ENCODE measurements around the gene FRMPD4.

Gene FRMPD4

DNA sequence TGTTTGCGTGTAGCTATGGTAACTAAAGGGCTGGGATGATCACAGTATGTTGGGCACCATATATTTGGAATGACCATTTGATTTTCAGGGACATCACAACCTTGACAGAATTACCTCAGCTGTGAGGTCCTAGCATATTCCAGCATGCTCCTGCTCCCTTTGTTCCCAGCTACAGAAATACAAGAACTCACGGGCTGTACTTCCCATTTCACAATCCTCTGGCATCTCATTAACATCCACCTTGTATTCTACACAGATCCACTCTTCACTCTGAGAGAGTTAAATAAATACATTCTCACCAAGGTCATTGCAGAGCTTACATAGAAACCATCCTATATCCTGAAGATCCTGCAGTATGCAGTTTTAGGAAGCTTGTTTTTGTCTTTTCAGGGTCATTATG is 169.7 kb downstream of the FRMPD4 start:
- no peak for DNase-seq

DNA sequence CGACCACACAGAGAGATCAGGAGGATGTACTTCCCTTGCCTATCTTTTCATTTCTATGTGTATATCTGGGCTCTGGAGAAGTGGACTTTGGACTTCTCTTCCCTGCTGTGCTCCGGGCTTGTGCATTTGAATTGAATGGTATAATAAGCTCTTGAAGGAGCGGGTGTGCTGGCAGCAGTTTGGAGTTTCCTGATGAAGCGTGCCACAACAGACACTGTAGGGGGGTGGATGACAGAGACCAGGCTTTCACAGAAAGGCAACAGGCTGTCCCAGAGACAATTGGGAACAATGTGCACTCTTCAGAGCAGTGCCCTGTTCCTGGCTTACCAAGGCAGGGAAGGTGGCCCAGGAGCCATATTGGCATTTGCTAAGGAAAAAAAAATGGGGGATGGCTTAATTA is 170.1 kb downstream of the FRMPD4 start:
- no peak for DNase-seq

DNA sequence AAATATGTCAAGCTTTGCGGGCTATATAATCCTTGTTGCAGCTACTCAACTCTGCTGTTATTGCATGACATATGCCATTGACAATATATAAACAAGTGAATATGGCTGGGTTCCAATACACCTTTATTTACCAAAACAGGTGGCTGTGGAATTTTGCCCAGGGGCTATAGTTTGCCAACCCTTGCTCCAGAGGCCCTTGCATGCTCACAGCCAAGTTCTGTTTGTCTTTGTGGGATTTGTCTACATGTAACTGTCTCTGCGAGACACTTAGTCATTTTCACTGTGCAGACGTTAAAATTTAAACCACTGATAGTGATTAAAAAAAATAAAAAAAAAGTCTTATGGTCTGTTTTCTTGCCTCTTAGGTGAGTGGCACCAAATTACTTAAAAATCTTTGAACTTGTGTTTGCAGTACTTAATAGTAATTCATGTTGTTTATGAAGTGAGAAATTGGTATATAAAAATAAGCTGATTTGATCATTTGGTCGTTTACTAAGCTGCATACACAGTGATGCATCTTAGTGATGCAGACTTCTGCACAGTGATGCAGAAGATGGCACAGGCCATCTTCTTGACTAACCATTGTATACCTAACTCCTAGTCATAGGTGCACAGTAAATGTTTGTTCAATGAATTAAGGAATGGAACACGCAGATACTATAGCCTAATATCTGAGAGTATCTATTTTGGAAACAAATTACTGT is 170.9 kb downstream of the FRMPD4 start:
- DNase-seq = no peak

DNA sequence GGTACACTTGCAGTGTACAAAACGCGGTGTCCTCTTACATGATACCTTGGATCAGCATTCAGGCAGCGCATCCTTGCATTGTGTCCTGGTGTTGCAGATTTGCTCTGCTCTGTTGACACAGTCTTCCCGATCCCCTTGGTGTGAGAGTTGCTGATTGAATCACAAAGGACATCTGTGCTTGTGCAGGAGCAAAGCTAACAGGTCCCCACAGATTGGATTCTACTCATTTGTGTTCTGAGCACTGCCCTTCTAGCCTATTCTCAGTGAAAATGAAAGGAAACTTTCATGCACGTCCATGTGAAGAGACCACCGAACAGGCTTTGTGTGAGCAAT is 171.4 kb downstream of the FRMPD4 start:
- no peak for DNase-seq

DNA sequence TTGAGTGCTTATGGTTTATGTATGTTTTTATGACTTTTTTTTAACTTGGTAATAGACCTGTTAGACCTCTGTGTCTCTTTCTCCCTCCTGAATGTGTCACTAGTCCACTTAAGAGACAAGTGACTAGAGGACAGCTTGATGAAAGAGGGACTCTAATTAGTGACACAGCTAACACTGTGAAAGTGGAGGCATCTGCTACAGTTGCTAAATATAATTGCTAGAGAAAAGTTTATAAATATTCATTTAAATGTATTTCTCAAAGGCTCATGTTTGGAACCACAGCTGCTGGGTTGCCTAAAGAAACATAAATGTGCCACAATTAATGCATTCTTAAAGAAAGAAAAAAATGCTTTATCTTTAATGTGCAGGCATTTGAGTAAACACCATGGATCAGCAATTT is 176.4 kb downstream of the FRMPD4 start:
- no peak for DNase-seq

DNA sequence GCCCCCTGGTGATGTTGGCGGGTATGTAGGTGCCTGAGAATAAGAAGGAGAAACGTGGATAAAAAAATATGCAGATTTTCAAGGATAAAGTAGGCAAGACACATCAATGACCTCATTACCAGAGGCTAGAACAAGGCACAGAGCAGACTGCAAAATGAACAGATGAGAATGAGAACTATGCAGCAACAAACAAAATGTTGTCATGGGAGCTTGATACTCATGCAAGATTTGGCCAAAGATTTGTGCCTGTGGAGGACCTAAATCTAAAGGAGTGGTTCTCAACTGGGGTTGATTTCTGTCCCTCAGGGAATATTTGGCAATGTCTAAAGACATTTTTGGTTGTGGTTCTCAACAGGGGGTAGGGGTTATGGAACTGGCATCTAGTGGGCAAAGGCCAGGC is 177.3 kb downstream of the FRMPD4 start:
- no peak for DNase-seq

DNA sequence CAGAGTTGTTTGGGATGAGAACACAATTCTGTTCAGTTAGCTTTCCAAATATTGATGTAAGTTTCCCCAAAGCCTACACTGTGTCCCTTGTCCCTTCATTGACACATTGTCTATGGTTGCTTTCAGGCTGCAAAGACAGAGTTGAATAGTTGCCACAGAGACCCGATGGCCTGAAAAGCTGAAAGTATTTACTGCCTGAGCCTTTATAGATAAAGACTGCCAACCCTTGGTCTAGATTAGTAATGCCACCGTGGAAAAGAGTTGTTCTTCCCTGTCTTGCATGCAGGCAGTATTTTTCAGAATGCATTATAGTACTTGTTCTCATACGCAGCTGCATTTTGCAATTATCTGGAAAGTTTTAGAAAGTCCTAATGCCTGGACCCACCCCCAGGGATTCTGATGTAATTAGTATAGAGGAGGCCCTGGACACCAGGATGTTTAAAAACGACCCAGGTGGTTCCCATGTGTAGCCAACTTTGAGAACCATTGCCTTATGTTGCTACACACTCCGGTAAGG is 180.8 kb downstream of the FRMPD4 start:
- DNase-seq = no peak

DNA sequence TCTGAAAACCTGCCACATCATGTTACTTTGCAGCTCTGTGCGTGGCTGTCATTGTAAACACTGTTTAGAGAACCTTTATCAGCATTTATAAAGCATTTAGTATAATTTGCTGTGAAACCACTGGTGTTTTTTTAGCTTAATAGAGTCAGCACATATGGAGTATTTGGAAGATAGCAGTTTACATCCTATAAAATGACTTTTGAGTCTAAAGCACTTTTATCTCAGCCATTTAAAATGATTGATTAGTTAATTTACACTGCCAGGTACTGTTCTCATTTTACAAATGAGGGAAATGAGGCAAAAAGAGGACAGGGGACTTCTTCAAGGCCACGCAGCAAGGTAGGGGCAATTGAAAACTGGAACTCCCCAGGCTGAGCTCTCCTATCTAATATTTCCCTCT is 181.7 kb downstream of the FRMPD4 start:
- no peak for DNase-seq

DNA sequence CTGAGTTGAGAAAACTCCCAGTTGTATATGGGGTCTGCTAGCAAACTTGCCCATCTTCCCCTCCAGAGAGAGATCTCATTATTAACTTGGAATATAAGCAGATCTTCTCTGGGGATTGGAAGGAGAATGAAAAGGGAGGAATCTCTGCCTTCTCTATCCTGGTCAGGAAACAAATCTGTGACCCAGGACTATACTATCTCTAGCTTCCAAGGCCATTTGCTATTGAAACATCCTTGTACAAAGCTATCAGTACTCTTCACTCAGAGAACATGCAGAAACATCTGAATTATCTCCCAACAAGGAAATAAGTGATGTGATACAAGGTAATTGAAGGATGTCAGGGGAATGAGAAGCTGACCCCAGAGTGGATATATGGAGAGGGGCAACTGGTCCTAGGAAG is 183.8 kb downstream of the FRMPD4 start:
- no peak for DNase-seq

DNA sequence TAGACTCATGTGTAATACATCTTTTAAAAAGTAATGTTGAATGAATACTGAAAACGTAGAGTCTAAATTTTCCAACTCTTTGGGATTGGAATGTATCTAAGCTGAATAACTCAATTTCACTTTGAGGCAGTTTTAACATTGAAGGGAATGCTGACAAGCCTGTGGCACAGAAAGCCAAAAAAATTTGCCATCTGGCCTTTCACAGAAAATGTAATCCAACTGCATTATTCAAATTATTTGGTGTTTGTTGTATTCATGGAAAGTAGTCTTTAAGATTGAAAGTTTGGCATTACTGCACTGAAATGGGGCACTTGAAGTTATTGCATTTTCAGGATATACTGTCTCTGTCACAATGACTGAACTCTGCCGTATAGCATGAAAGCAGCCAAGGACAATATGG is 186.9 kb downstream of the FRMPD4 start:
- DNase-seq = no peak

DNA sequence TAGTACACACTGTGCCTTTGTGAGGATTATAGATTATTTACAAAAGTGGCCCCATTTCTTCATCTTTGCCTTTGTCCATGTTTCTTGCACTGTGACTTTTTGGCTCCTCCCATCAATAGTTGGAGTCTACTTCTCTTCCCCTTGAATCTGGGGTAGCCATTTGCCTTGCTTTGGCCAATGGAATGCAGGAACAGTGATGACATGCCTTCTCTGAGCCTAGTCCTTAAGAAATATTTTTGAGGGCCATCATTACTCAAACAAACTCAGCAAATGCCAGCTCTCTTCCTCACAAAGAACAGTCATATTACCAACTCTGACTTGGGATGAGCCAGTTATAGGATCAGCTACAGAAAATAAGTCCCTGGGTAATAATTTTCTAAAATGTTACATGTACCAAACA is 189.6 kb downstream of the FRMPD4 start:
- no peak for DNase-seq

DNA sequence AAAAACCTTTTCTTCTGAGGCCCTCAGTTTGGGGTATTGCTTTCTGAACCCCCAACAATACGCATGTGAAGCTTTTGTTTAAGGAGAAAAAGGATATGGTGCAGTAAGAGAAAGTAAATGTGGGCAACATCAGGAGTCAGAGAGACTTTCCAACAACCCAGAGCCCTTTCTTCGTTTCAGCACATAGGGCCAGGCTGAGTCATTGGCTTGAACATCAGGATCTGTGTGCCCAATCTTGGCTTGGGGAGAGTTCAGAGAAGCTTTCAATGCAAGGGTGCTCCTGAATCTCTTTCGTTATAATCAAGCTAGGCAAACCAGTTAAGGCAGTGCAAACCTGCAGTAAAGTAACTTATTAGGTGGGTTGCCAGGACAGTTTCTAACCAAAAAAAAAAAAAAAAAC is 191.2 kb downstream of the FRMPD4 start:
- no peak for DNase-seq

DNA sequence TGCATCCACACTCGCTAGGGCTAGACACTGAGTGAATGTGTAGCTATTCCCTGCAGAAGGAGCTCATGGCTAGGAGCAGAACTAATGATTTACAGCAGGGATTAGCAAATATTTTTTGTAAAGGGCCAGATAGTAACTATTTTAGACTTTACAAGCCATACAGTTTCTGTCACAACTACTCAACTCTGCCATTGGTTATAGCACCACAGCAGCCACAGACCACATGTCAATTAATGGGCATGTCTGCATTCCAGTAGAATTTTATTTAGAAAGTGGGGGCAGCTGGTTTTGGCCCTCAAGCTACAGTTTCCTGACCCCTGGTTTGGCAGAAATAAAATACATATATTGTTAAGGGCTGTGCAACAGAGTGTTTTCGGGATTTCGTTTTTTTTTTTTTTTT is 192.6 kb downstream of the FRMPD4 start:
- no peak for DNase-seq

DNA sequence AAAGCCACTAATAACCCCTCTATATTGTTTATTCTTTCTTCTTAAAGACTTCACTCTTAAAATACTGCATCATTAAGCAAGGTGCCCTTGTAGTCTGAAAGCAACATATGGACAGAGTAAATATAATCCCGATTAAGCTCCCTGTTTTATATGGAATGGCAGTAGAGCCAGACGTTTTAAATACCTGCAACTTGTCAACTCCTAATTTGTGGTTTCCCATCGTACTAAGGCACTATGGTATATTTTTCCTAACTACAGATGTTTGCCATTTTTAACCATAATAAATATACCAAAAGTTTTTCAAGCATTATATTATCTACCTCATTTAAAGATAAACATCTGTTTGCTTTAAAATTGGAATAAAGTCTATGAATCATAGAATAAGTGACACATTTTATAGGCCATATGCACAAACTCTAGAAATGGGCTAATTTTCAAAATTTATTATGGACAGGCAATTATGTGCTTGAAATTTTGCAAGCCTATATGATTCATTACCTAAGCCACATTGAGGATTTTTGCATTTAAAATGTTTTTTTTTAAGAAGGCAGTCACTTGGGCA is 194.6 kb downstream of the FRMPD4 start:
- no peak for DNase-seq

DNA sequence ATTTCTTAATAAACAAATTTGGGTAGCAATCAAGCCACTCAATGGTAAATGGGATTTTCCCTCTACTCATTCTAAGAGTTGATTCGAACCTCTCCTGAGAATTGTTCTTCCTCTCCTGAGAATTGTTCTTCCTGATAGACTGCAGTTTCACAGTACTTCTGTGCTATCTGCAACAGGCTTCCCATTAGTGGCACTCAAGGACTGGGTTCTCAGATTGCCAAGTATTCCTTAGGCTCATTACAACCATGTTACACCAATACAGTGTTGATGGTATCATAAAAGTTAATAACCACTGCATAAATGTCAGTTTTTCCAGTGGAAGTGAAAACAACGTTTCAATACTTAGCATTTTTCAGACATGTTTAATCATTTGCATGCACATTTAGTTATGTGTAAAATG is 201.6 kb downstream of the FRMPD4 start:
- DNase-seq = no peak

DNA sequence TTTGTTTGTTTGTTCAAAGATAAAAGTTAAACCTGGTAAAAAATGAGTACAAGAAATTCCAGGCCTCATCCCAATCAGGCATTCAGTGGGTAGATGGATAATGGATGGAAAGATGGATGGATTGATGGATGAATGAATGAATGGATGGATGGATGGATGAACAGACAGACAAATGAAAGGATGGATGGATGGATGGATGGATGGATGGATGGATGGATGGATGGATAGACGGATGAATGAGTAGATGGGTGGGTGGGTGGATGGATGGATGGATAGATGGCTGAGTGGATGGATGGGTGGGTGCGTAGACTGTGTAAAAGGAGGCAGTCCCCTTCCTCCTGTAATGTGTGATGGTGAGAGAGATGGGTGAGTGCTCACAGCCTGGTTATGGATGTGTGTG is 206.7 kb downstream of the FRMPD4 start:
- DNase-seq = no peak

DNA sequence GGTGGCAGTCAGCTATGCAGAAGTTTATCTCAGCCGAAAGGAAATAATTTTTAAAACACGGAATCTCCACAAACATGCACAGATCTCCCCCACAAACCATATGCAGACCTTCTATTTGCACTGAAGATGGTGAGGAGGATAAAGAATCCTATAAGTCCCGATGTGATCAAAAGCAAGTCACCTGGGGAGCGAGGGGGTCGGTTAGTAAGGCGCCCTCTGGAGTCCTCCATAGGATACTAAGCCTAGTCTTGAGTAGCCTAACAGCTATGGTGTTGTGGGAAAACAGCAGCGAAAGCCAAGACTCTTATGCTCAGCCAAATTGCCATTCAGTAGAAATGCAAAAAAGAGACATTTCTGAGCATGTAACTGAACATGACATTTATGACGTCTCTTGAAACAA is 210.9 kb downstream of the FRMPD4 start:
- no peak for DNase-seq

DNA sequence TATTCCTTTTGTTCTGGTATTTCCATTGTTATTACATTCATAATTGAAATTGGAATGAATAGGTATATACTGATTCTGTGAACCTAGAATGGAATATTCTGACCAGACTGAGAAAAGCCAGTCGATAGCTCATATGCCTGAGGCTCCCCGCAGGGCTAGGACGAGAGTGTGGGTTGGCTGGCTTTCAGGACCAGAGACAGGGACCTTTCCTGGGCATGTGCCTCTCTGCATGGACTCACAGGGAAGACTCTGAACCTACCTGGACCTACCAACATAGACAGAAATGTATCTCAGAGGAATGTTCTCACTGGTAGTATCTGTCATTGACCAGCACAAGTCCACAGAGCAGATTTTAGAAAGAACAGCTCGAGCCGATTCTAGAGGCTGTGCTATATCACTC is 214.6 kb downstream of the FRMPD4 start:
- DNase-seq = no peak

DNA sequence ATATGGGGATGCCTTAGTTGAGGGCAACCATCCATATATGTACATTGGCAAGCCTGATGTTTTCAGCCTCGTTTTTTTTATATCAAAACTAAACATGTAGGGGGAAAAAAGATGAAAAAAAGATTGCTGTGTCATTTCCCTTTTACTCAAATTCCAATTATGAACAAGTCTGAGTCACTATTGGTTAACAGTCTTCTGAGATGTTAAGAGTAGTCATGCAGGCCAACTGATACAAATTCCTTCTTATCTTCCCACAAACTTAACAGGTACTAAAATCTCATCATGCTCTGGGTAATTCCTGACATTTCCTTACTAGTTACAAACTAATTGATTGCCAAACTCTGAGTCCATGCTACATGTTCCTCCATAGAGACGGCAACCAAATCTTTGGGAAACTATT is 222.1 kb downstream of the FRMPD4 start:
- no peak for DNase-seq

DNA sequence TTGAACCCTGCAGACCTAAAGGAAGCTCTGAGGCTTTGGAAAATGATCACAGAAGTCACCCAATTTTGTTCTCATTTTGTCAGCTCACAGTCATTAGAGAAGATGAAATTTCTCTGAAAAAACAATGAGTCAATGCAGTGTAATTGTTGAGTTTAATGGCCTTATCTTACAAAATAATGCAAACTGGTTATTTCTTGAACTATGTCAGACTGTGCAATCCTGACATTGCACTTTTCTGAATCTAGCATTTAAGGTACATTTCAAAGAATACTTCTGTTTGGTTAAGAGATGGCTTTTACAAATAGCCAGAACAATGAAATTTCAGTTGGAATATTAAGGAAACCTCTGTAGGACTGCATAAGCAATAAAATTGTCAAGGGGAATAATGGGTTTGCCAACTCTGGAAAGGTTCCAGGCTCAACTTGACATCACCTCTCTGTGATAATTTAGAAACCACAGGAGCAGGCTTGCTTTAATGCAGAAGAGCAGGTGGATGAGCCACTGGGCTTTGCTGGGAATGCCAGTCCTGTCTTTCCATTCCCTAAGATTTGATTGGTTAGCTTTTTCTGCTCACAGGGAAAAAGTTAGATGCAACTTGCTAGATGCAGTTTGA is 222.8 kb downstream of the FRMPD4 start:
- DNase-seq = no peak

DNA sequence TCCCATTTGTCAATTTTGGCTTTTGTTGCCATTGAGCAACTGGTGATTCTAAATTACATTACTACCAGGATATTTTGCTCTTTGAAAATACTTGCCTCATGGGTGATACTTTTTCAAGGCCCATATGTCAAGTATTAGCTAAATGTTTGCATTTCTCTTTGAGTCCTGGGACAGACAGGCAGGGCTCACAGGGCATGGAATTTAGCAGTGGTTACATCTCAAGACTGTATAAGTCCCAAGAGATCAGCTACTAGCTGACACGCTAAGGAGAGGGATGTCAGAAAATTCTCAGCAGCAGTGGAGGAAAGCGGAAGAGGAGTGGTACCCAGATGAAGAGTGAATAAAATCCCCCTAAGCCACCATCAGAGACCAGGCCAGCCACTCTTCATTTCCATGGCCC is 224.9 kb downstream of the FRMPD4 start:
- DNase-seq = no peak

DNA sequence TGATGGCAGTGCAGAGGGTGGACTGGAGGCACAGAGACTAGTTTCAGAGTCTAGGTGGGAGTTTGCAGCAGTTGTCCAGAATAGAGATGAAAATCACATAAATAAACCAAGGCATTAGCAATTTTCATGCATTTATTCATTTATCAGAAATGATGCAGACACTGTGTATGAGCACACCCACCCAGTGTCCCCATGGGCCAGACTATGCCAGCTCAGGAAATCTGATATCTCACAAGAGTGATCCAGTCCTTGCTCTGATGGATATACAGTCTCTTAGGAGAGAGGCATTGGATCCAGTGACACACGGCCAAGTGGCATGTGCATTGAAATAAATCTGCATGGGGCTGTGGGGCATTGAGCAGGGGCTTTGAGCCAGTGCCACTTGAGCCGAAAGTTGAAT is 228.2 kb downstream of the FRMPD4 start:
- no peak for DNase-seq

DNA sequence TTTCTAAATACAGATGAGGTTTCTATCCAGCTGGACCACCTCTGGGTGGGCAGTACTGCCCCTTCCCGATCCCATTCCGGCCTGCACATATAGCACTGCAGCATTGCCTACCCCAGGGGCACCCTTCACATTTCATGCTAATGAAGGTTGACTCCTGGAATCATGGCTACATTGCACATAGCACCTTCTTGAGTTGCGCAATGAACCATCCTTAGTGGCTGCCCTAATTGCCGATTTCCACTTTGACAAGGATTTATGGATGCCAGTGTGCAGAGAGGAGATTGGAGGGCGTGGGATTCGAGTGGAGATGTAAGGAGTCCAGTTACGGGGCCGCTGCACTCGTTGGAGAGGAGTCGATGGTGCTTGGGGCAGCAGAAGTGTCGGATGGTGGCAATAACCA is 229.0 kb downstream of the FRMPD4 start:
- DNase-seq = no peak

DNA sequence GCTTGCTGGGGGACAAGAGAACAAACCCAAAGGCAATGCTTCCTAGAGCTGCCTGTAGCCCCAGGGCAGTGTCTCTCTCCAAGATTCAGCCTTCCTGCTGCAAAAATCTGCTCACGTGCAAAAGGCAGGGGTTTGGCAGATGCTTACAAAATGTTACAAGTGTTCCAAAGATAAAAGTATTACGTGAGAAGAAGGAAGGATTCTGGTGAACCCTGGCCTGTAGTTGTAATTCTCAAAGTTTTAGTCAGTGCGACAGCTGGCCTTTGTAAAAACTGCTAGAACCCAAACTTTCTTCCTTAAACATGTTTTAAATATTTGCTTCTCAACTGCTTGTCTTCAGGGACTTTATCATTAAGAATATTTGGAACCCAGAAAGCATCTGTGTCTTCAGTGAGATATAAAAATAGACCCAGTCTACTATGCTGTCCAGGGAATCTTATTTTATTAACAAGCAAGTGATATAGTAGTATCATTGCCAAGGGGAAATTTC is 232.3 kb downstream of the FRMPD4 start:
- no peak for DNase-seq

Measured in suppressor macrophage (primary cell).